RWPE1 (cell line): ENCODE data around the gene RASSF1.
A peak's percentile ranks its signal among the peaks of the same experiment; 100 is the strongest.

Source experiments
- CTCF ChIA-PET: fragments of 350-600 bp; sonication (Branson Sonifier 250); formaldehyde crosslinking; extraction: SDS; loops from one replicate; lab custom pipeline; 2021; lab: Yijun Ruan, JAX
- POLR2A ChIA-PET: fragments of 400-600 bp; formaldehyde crosslinking; extraction: SDS; loops from one replicate; lab custom pipeline; 2020; ENCODE audit warnings: antibody characterized with exemption; ENCODE audit not compliant: low non-redundant PET; lab: Yijun Ruan, JAX
- DNase-seq: peaks from one replicate; pipeline ENCODE4 v3.0.0; 2012; ENCODE audit warnings: low spot score
- H3K27ac ChIP-seq: fragments of 450-650 bp; 2 replicates; pipeline ENCODE4 v1.5.1; 2017
- TF ChIP-seq, protein P1 (sequence below): fragments of 450-650 bp; conservative IDR thresholded peaks from 2 replicates; pipeline ENCODE4 v1.5.1; 2017; ENCODE audit warnings: low read depth, mild to moderate bottlenecking

RASSF1 gene

DNA sequence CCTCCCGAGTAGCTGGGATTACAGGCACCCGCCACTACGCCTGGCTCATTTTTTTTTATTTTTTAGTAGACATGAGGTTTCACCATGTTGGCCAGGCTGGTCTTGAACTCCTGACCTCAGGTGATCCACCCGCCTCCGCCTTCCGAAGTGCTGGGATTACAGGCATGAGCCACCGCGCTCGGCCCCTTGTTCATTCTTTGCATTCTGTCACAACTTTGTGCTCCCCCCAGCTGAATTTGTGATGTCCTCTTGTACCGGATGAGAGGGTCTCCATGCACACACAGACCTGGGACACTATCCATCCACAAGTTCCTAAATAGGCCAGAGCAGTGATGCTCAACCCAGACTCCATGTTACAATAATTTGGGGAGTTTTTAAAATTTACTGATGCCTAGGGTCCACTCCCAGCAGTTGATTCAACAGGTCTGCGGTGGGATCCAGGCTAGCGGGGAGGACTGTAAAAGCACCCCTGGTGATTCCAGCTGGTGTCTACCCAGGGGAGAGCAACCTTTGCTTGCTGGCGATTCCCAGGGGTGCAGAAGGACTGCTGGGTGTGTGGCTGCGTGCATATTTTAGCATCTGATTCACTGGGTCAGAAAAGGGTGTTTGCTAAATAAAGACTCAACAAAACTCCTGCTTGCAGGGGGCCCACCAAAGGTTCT, 1.0 kb downstream of the RASSF1 start:
- ChIA-PET POLR2A (no interaction called here), CTCF (no interaction called here)
- DNase-seq = no peak
- H3K27ac ChIP-seq = peak overlapping the region; percentile 98
- TF ChIP-seq, protein P1, sequence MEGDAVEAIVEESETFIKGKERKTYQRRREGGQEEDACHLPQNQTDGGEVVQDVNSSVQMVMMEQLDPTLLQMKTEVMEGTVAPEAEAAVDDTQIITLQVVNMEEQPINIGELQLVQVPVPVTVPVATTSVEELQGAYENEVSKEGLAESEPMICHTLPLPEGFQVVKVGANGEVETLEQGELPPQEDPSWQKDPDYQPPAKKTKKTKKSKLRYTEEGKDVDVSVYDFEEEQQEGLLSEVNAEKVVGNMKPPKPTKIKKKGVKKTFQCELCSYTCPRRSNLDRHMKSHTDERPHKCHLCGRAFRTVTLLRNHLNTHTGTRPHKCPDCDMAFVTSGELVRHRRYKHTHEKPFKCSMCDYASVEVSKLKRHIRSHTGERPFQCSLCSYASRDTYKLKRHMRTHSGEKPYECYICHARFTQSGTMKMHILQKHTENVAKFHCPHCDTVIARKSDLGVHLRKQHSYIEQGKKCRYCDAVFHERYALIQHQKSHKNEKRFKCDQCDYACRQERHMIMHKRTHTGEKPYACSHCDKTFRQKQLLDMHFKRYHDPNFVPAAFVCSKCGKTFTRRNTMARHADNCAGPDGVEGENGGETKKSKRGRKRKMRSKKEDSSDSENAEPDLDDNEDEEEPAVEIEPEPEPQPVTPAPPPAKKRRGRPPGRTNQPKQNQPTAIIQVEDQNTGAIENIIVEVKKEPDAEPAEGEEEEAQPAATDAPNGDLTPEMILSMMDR = no peak

DNA sequence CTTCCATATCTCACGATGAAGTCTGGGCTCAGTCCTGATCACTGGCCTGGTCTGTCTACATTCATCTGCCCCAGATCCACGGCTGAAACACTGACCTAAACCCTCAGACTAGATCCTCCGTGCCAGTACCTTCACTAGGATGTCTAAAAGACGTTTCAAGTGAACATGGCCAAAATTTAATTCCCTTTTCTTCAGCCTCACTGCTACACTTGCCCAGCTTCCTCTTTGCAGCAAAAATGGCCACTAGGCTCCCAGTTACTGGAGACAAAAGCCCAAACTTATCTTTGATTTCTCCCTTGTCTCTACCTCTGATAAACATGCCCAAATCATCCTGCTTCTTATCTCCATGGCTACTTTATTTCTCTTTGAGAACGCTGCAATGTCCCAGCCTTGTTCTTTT, 1.7 kb downstream of the RASSF1 start:
- DNase-seq = no peak
- TF ChIP-seq, protein P1 = no peak
- peak overlapping the region; percentile 98 for H3K27ac ChIP-seq
- ChIA-PET POLR2A (no interaction called here), CTCF (no interaction called here)

DNA sequence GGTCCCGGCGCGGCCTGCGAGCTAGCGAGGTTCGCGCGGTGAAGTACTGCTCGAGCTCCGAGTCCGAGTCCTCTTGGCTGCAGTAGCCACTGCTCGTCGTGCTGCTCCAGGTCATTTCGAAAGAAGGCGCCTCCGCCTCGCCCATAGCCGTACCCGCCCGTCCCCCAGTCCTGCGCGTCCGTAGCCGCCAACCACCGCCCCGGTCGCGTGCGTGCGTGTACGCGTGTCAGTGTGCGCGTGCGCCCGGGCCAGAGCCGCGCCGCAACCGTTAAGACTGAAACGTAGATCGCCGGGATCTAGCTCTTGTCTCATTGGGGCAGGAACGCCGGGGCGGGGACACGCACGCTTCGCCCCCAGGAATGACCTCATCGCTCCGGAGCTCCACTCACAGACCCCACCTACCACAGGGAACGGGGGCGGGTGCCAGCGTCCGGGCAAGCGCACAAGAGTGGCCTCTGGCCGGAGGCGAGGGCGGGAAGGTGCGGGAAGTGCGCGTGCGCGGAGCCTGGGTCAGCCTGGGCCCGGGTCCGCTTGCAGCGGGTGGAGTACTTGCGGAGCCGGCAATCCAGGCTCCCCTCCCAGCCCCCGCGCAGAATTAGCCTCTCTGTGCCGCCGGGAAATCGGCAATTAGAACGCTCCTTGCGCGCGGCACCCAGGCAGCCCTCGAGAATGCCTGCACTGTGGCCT, 3.3 kb downstream of the RASSF1 start:
- ChIA-PET CTCF (no interaction called here), POLR2A (no interaction called here)
- TF ChIP-seq, protein P1 = no peak
- H3K27ac ChIP-seq = peak overlapping the region; percentile 98
- peak; percentile 98 for DNase-seq

DNA sequence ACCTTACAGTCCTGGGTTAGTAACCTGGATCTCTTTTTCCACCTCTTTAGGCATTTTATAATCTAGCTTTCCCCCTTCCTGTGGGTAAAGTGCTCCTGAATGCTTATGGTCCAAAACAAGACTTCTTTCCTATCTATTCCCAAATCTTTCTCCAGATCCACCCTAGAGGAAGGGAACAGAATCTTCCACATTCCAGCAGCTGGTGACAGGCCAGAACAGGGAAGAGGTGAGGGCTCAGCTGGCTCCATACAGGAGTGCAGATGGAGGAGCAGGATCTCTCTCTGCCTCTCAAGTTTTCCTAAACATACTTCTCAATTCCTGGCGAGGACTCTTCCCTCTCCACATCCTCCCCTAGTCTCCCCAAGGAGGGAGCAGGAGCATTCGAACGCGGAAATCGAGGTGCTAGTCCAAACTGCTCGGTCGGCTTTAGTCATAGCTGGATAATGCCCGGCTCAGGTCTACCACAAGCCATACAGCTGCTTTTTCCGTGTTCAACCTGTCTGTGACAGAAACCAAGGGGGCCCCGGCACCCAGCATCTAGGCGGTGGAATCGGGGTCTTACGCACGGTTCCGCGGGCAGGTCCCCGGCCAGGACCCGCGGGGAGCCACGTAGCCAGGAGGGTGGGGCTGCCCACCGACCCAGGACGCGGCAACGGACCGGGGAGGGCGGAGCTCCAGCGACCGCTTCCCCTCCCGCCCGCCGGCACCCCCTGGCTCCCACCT, 4.0 kb downstream of the RASSF1 start:
- peak overlapping the region; percentile 98 for H3K27ac ChIP-seq
- POLR2A ChIA-PET = no interaction called here
- CTCF ChIA-PET = interaction anchor here (0.6 to 0.7 kb wide), 2 partner anchors 81 to 1291 kb away, joined by 4 read pairs; no protein-coding TSS in a partner anchor
- DNase-seq = no peak
- TF ChIP-seq, protein P1 = no peak

DNA sequence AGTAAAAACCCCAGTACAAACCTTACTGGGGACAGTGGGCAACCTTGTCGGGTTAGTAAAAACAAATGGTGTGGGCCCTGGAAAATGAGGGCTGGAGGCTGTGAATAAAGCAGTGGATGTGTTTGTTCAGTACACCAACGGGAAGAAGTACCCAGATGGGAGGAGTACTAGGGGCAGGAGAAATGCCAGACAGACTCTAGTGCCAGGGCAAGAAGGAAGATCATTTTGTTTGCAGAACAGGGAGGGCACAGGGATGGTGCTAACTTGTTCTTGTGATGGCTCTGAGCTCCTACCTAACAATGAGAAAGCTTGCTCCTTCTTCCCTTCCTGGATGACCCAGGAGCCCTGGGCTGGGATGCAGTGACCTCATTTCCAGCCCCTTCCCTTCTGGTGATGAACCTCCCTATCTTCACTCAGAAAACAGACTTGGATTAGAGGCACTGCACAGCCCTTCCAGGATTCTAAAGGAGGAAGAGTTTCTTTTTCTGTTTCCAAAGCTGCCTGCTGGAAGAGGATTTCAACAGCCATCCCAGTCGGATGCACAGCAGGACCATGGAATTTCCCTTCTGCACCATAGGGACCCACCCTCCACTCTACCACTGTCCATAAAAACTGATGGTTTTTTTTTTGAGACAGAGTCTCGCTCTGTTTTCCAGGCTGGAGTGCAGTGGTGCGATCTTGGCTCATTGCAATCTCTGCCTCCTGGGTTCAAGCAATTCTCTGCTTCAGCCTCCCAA, 6.1 kb downstream of the RASSF1 start:
- POLR2A ChIA-PET = no interaction called here
- TF ChIP-seq, protein P1 = no peak
- peak overlapping the region; percentile 98 for H3K27ac ChIP-seq
- CTCF ChIA-PET = no interaction called here
- no peak for DNase-seq
